Neural cell (in vitro differentiated cells): ENCODE data around the gene SLC4A7. TPM values are rescaled to one million over a fixed set of nuclear protein-coding genes. Genes with fewer than 3 reads are reported as not detected.

Experiments used
- H2AFZ ChIP-seq: fragments of 200-600, 300-800 bp; sonication (generic), shearing (Covaris generic); 2 replicates; pipeline ENCODE4 v1.6.0; 2014; ENCODE audit warnings: low read depth, mild to moderate bottlenecking, antibody characterized with exemption, low read length, moderate library complexity
- H3F3A ChIP-seq: fragments of 200-600 bp; shearing (Covaris generic); 2 replicates; pipeline ENCODE4 v1.6.1; 2016; ENCODE audit warnings: mild to moderate bottlenecking, moderate library complexity, mixed read lengths, antibody characterized with exemption, low read length; ENCODE audit not compliant: insufficient read depth, poor library complexity, severe bottlenecking
- H3K27ac ChIP-seq: fragments of 200-600, 300-800 bp; sonication (generic), shearing (Covaris generic); 2 replicates; pipeline ENCODE4 v1.5.1; 2014; ENCODE audit warnings: mild to moderate bottlenecking, low read length, moderate library complexity
- H3K27me3 ChIP-seq: fragments of 300-800, 200-600 bp; sonication (generic), shearing (Covaris generic); 2 replicates; pipeline ENCODE4 v1.6.0; 2014; ENCODE audit warnings: mild to moderate bottlenecking, low read depth, low read length, moderate library complexity; ENCODE audit not compliant: insufficient read depth
- H3K36me3 ChIP-seq: fragments of 300-800, 200-600 bp; sonication (generic), shearing (Covaris generic); 2 replicates; pipeline ENCODE4 v1.5.1; 2014; ENCODE audit warnings: mild to moderate bottlenecking, antibody characterized with exemption, low read length, moderate library complexity; ENCODE audit not compliant: insufficient read depth
- H3K4me2 ChIP-seq: fragments of 300-800, 200-600 bp; sonication (generic), shearing (Covaris generic); 2 replicates; pipeline ENCODE4 v1.6.0; 2014; ENCODE audit warnings: mild to moderate bottlenecking, low read length
- H3K4me3 ChIP-seq: fragments of 300-800, 200-600 bp; sonication (generic), shearing (Covaris generic); 2 replicates; pipeline ENCODE4 v1.5.1; 2014; ENCODE audit warnings: mild to moderate bottlenecking, low read length, moderate library complexity
- H3K79me2 ChIP-seq: fragments of 200-600 bp; shearing (Covaris generic); replicated peaks from 2 replicates; pipeline ENCODE4 v1.6.0; 2014; ENCODE audit warnings: mild to moderate bottlenecking, low read length, moderate library complexity; ENCODE audit not compliant: insufficient read depth
- H3K9ac ChIP-seq: fragments of 300-800, 200-600 bp; sonication (generic), shearing (Covaris generic); 2 replicates; pipeline ENCODE4 v1.6.1; 2016; ENCODE audit warnings: mild to moderate bottlenecking, low read length, mixed read lengths
- H3K9me2 ChIP-seq: fragments of 200-600 bp; shearing (Covaris generic); 2 replicates; pipeline ENCODE4 v1.6.1; 2016; ENCODE audit warnings: mild to moderate bottlenecking, low read length, mixed read lengths; ENCODE audit not compliant: insufficient read depth
- H3K9me3 ChIP-seq: fragments of 200-600, 300-800 bp; sonication (generic), shearing (Covaris generic); 2 replicates; pipeline ENCODE4 v1.6.1; 2016; ENCODE audit warnings: mild to moderate bottlenecking, mixed run types, low read length, moderate library complexity, mixed read lengths
- H4K20me1 ChIP-seq: fragments of 200-600 bp; shearing (Covaris generic); 2 replicates; pipeline ENCODE4 v1.6.1; 2016; ENCODE audit warnings: mild to moderate bottlenecking, mixed run types; ENCODE audit not compliant: insufficient read depth
- EP300 ChIP-seq: fragments of 450-650 bp; conservative IDR thresholded peaks from 2 replicates; pipeline ENCODE4 v1.6.1; 2014; ENCODE audit warnings: antibody characterized with exemption, mild to moderate bottlenecking, moderate library complexity; ENCODE audit not compliant: poor library complexity, severe bottlenecking
- EZH2 ChIP-seq: fragments of 200-600, 300-800 bp; shearing (Covaris generic), sonication (generic); IDR thresholded peaks from 2 replicates; pipeline ENCODE4 v1.6.1; 2014; ENCODE audit warnings: antibody characterized with exemption, low read length, borderline replicate concordance, mild to moderate bottlenecking; ENCODE audit not compliant: insufficient read depth, poor library complexity, severe bottlenecking
- MXI1 ChIP-seq: fragments of 450-650 bp; conservative IDR thresholded peaks from 2 replicates; pipeline ENCODE4 v1.6.1; 2014; ENCODE audit warnings: antibody characterized with exemption, mild to moderate bottlenecking; ENCODE audit not compliant: poor library complexity, severe bottlenecking
- POLR2AphosphoS5 ChIP-seq: IDR thresholded peaks from 2 replicates; pipeline ENCODE4 v1.6.1; 2012
- RAD21 ChIP-seq: fragments of 450-650 bp; conservative IDR thresholded peaks from 2 replicates; pipeline ENCODE4 v1.6.1; 2014; ENCODE audit warnings: antibody characterized with exemption, mild to moderate bottlenecking, moderate library complexity
- REST ChIP-seq: IDR thresholded peaks from 2 replicates; pipeline ENCODE4 v1.6.1; 2012; ENCODE audit warnings: borderline replicate concordance
- SMC3 ChIP-seq: fragments of 450-650 bp; conservative IDR thresholded peaks from 2 replicates; pipeline ENCODE4 v1.6.1; 2014; ENCODE audit warnings: antibody characterized with exemption, mild to moderate bottlenecking, moderate library complexity; ENCODE audit not compliant: poor library complexity
- TAF1 ChIP-seq: IDR thresholded peaks from 2 replicates; pipeline ENCODE4 v1.6.1; 2012; ENCODE audit warnings: low read depth
- polyA plus RNA-seq: library from polyadenylated mRNA; depleted of rRNA; stranded (reverse); fragments of >200 nt; gene quantifications from 2 replicates; pipeline ENCODE4 v1.2.3, GENCODE V29; 2014
- TF ChIP-seq, protein P1 (sequence below): fragments of 450-650 bp; IDR thresholded peaks from 2 replicates; pipeline ENCODE4 v1.5.1; 2014; ENCODE audit warnings: antibody characterized with exemption, mild to moderate bottlenecking, moderate library complexity; ENCODE audit not compliant: poor library complexity, severe bottlenecking

Gene SLC4A7
- polyA plus RNA-seq, 1 donor from 2014 or later: 96.9 TPM

GRCh38 chr3:27380433-27381357, 103.5 kb downstream of the SLC4A7 start:
- Histone ChIP-seq H2AFZ (no peak overlapping the region), H3K4me2 (no peak overlapping the region), H3F3A (no peaks in the 10 kb centered on the region), H3K79me2 (no peaks in the 10 kb centered on the region), H3K9me2 (no peaks in the 10 kb centered on the region), H3K36me3 (peaks cover 13% of the 10 kb centered on the region), H3K9me3 (no peaks in the 10 kb centered on the region), H4K20me1 (no peaks in the 10 kb centered on the region), H3K27me3 (no peaks in the 10 kb centered on the region), H3K4me3 (no peak overlapping the region), H3K9ac (no peak overlapping the region), H3K27ac (no peak overlapping the region)
- TF ChIP-seq TAF1 (no peak), POLR2AphosphoS5 (no peak), MXI1 (no peak), RAD21 (no peak), EZH2 (no peak), EP300 (no peak), REST (no peak), SMC3 (no peak)
- TF ChIP-seq, protein P1, sequence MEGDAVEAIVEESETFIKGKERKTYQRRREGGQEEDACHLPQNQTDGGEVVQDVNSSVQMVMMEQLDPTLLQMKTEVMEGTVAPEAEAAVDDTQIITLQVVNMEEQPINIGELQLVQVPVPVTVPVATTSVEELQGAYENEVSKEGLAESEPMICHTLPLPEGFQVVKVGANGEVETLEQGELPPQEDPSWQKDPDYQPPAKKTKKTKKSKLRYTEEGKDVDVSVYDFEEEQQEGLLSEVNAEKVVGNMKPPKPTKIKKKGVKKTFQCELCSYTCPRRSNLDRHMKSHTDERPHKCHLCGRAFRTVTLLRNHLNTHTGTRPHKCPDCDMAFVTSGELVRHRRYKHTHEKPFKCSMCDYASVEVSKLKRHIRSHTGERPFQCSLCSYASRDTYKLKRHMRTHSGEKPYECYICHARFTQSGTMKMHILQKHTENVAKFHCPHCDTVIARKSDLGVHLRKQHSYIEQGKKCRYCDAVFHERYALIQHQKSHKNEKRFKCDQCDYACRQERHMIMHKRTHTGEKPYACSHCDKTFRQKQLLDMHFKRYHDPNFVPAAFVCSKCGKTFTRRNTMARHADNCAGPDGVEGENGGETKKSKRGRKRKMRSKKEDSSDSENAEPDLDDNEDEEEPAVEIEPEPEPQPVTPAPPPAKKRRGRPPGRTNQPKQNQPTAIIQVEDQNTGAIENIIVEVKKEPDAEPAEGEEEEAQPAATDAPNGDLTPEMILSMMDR: no peak

- TF ChIP-seq RAD21 (no peak), POLR2AphosphoS5 (no peak), EP300 (no peak), TAF1 (no peak), EZH2 (no peak), MXI1 (no peak), SMC3 (no peak), REST (no peak)
- TF ChIP-seq, protein P1: no peak
- H3K27me3 ChIP-seq: no peaks in the 10 kb centered on the region
- no peaks in the 10 kb centered on the region for H4K20me1 ChIP-seq
- no peaks in the 10 kb centered on the region for H3K9me2 ChIP-seq
- H3K9me3 ChIP-seq: no peaks in the 10 kb centered on the region
- H3K27ac ChIP-seq: no peak overlapping the region
- H3K4me2 ChIP-seq: no peak overlapping the region
- peaks cover 3% of the 10 kb centered on the region for H3K36me3 ChIP-seq
- H2AFZ ChIP-seq: no peak overlapping the region
- no peak overlapping the region for H3K4me3 ChIP-seq
- H3K9ac ChIP-seq: no peak overlapping the region
- H3F3A ChIP-seq: no peaks in the 10 kb centered on the region
- H3K79me2 ChIP-seq: no peaks in the 10 kb centered on the region
Observed at GRCh38 chr3:27378331-27378730, 105.9 kb downstream of the SLC4A7 start.
